GM21447 (cell line): ENCODE results near the gene FBXO27.
"Not testable (repeated sequence)": the region's sequence is repeated elsewhere in the genome, so short reads cannot be mapped to it uniquely, and the experiment has no call there.

ENCODE experiments used
- ATAC-seq: cut with Tn5 transposase; IDR thresholded peaks from one replicate; pipeline ENCODE4 v1.9.1; 2021; ENCODE audit not compliant: unreplicated experiment

Gene FBXO27

GRCh38 chr19:38989066-38989605, 43.2 kb downstream of the FBXO27 start:
- no peak for ATAC-seq

GRCh38 chr19:38988627-38989026, 43.7 kb downstream of the FBXO27 start:
- ATAC-seq, result not testable (repeated sequence)

- not testable (repeated sequence) for ATAC-seq
Measured at GRCh38 chr19:38987745-38988144, 44.6 kb downstream of the FBXO27 start.

GRCh38 chr19:38985262-38985661, 47.1 kb downstream of the FBXO27 start:
- ATAC-seq, result no peak

- ATAC-seq, result no peak
Measured at GRCh38 chr19:38980583-38981374, 51.6 kb downstream of the FBXO27 start.

- no peak for ATAC-seq
Measured at GRCh38 chr19:38979812-38980211, 52.5 kb downstream of the FBXO27 start.

- ATAC-seq, result no peak
Measured at GRCh38 chr19:38978326-38978689, 54.0 kb downstream of the FBXO27 start.

- ATAC-seq, result peak; percentile 91
Measured at GRCh38 chr19:38977445-38978325, 54.7 kb downstream of the FBXO27 start.

- ATAC-seq, result no peak
Measured at GRCh38 chr19:38975861-38976271, 56.5 kb downstream of the FBXO27 start.

- ATAC-seq, result no peak
Measured at GRCh38 chr19:38975214-38975860, 57.0 kb downstream of the FBXO27 start, which contains the start of gene FBXO17. FBXO17 (minus strand) TSS chr19:38975742; CDS start chr19:38950319, 25,423 bp downstream.

- ATAC-seq, result no peak
Measured at GRCh38 chr19:38974624-38975213, 57.6 kb downstream of the FBXO27 start.
